ENCODE data around the gene KLF11.

- peak in 2 of 3 donors; percentile 12 to 54 for TF ChIP-seq POLR2AphosphoS5 (IDR thresholded peaks at IDR 0.05)
- TF ChIP-seq CTCF (IDR thresholded peaks at IDR 0.05) = no peak
Observed at GRCh38 chr2:10019174-10019573, 24.2 kb upstream of the KLF11 start.

Data from stomach (tissue), 4 donors.